HepG2 (cell line): Measurements from ENCODE around the gene RAN. TPM values are rescaled to one million over a fixed set of nuclear protein-coding genes. Genes with fewer than 3 reads are reported as not detected.

Source experiments
- ATAC-seq: fragments of 200-7000 bp; cut with Tn5 transposase; 3 replicates; pipeline ENCODE4 v1.9.1; 2020; ENCODE audit warnings: mild to moderate bottlenecking, moderate library complexity
- BruUV-seq: library from RNA; stranded (reverse); fragments of 400-500 nt; replicated peaks from 2 replicates; lab custom pipeline; 2021; lab: Mats Ljungman, UMichigan
- CTCF ChIA-PET: fragments of 300-600 bp; formaldehyde crosslinking; extraction: SDS; loops from one replicate; lab custom pipeline; 2021; ENCODE audit warnings: low total read pairs, inconsistent platforms, low intra/inter-chr PET ratio; lab: Yijun Ruan, JAX
- POLR2A ChIA-PET: fragments of 350-600 bp; sonication (Branson Sonifier 250); formaldehyde crosslinking; loops from one replicate; lab custom pipeline; 2020; ENCODE audit warnings: antibody characterized with exemption, inconsistent platforms; lab: Yijun Ruan, JAX
- DNase-seq: peaks from one replicate; pipeline ENCODE4 v3.0.0-alpha.2; 2015; ENCODE audit warnings: low spot score
- FAIRE-seq: peaks from 3 replicates; lab custom pipeline; 2011; peaks lifted over from hg19 to GRCh38; lab: Jason Lieb, UNC
- H2AFZ ChIP-seq: one replicate; pipeline ENCODE4 v1.6.1; 2011; ENCODE audit warnings: low read length, inconsistent platforms
- H3K27ac ChIP-seq: fragments of 300-600 bp; 3 replicates; pipeline ENCODE4 v1.8.0; 2011; ENCODE audit warnings: mixed run types, mild to moderate bottlenecking, mixed read lengths, low read length, inconsistent platforms; ENCODE audit not compliant: insufficient read depth; ENCODE audit errors: extremely low read length
- H3K27me3 ChIP-seq, 2 experiments: fragments of 200-600 bp in 1 of 2; 2 replicates in 1 of 2; 3 replicates in 1 of 2; pipeline versions ENCODE4 v1.6.0 to v1.8.0; 2011; ENCODE audit warnings: low read length in 2 of 2, mild to moderate bottlenecking in 2 of 2, moderate library complexity in 2 of 2, inconsistent platforms in 1 of 2; ENCODE audit not compliant: insufficient read depth in 2 of 2, control insufficient read depth in 1 of 2
- H3K36me3 ChIP-seq, 2 experiments: fragments of 200-600 bp in 1 of 2; replicated peaks in 1 of 2; 2 replicates in 1 of 2; 3 replicates in 1 of 2; pipeline versions ENCODE4 v1.5.1 to v1.8.0; 2011; ENCODE audit warnings: low read length in 2 of 2, inconsistent platforms in 1 of 2; ENCODE audit not compliant: insufficient read depth in 2 of 2, control insufficient read depth in 1 of 2
- H3K4me1 ChIP-seq: 2 replicates; pipeline ENCODE4 v1.5.1; 2012; ENCODE audit warnings: low read length, inconsistent platforms; ENCODE audit not compliant: insufficient read depth
- H3K4me2 ChIP-seq: 2 replicates; pipeline ENCODE4 v1.6.0; 2011; ENCODE audit warnings: low read depth, low read length, inconsistent platforms
- H3K4me3 ChIP-seq, 3 experiments: fragments of 200-600 bp in 1 of 3; sonication (generic), shearing (Covaris generic) in 1 of 3; replicated peaks in 1 of 3; 2 replicates each; pipeline ENCODE4 v1.5.1; 2011 to 2016; ENCODE audit warnings: low read length in 3 of 3, inconsistent platforms in 2 of 3, low read depth in 2 of 3, mild to moderate bottlenecking in 2 of 3, control low read depth in 1 of 3, mixed read lengths in 1 of 3; ENCODE audit not compliant: insufficient read depth in 1 of 3
- H3K79me2 ChIP-seq: one replicate; pipeline ENCODE4 v1.6.1; 2011; ENCODE audit warnings: low read length, inconsistent platforms; ENCODE audit not compliant: insufficient read depth
- H3K9ac ChIP-seq: 2 replicates; pipeline ENCODE4 v1.6.0; 2011; ENCODE audit warnings: mild to moderate bottlenecking, low read depth, low read length, inconsistent platforms; ENCODE audit not compliant: insufficient read depth
- H3K9me3 ChIP-seq: 2 replicates; pipeline ENCODE4 v1.5.1; 2012; ENCODE audit warnings: mild to moderate bottlenecking, low read length
- H4K20me1 ChIP-seq: 2 replicates; pipeline ENCODE4 v1.6.0; 2011; ENCODE audit warnings: inconsistent platforms, mild to moderate bottlenecking, low read length, moderate library complexity; ENCODE audit not compliant: insufficient read depth
- ATF4 ChIP-seq, 2 experiments: fragments of 450-650 bp in 1 of 2; sonication (generic) in 1 of 2; formaldehyde crosslinking; IDR thresholded peaks; 2 replicates each; pipeline versions ENCODE4 v1.5.0 to v1.8.0; 2020 to 2022; ENCODE audit warnings: mild to moderate bottlenecking in 1 of 2, missing genetic modification reagents in 1 of 2
- ELF1 ChIP-seq: sonication (generic); formaldehyde crosslinking; IDR thresholded peaks from 2 replicates; pipeline ENCODE4 v1.4.0; 2020; ENCODE audit warnings: missing genetic modification reagents
- FOXP1 ChIP-seq, 2 experiments: fragments of 450-650 bp in 1 of 2; IDR thresholded peaks; 2 replicates each; pipeline ENCODE4 v1.6.1; 2017 to 2018; ENCODE audit warnings: antibody characterized with exemption in 1 of 2
- KDM1A ChIP-seq: IDR thresholded peaks from 2 replicates; pipeline ENCODE4 v1.6.1; 2016; ENCODE audit warnings: missing compliant biosample characterization
- LCORL ChIP-seq, 2 experiments: fragments of 450-650 bp in 1 of 2; sonication (generic) in 1 of 2; formaldehyde crosslinking in 1 of 2; IDR thresholded peaks; 2 replicates each; pipeline versions ENCODE4 v1.5.0 to v1.6.1; 2017 to 2020; ENCODE audit warnings: antibody characterized with exemption in 1 of 2, missing genetic modification reagents in 1 of 2
- MED8 ChIP-seq: sonication (generic); formaldehyde crosslinking; IDR thresholded peaks from 2 replicates; pipeline ENCODE4 v1.8.1; 2023; ENCODE audit warnings: mild to moderate bottlenecking, missing genetic modification reagents; ENCODE audit not compliant: insufficient replicate concordance
- PAXIP1 ChIP-seq: sonication (generic); formaldehyde crosslinking; conservative IDR thresholded peaks from 2 replicates; pipeline ENCODE4 v1.4.0; 2020; ENCODE audit warnings: mild to moderate bottlenecking, missing genetic modification reagents, moderate library complexity
- PCBP1 ChIP-seq: fragments of 200-400 bp; formaldehyde crosslinking; IDR thresholded peaks from 2 replicates; pipeline ENCODE4 v1.6.1; 2017; ENCODE audit warnings: mild to moderate bottlenecking, low read depth, low read length, borderline replicate concordance
- PITX1 ChIP-seq: sonication (generic); formaldehyde crosslinking; IDR thresholded peaks from 2 replicates; pipeline ENCODE4 v1.5.1; 2020; ENCODE audit warnings: mild to moderate bottlenecking, missing genetic modification reagents
- REL ChIP-seq: sonication (generic); formaldehyde crosslinking; conservative IDR thresholded peaks from 2 replicates; pipeline ENCODE4 v1.8.0; 2022; ENCODE audit warnings: mild to moderate bottlenecking, missing genetic modification reagents, moderate library complexity
- SMC3 ChIP-seq: IDR thresholded peaks from 2 replicates; pipeline ENCODE4 v1.6.1; 2011; ENCODE audit warnings: low read length, improper control_type of control experiment
- SOX5 ChIP-seq: IDR thresholded peaks from 2 replicates; pipeline ENCODE4 v1.6.1; 2016; ENCODE audit warnings: borderline replicate concordance
- ZGPAT ChIP-seq: IDR thresholded peaks from 2 replicates; pipeline ENCODE4 v1.6.1; 2016; ENCODE audit warnings: mild to moderate bottlenecking
- ZNF652 ChIP-seq: IDR thresholded peaks from 2 replicates; pipeline ENCODE4 v1.6.1; 2016; ENCODE audit warnings: low read depth, borderline replicate concordance
- WGBS: methylation state at CpG from one replicate; pipeline ENCODE4 v1.1.6; 2017; ENCODE audit warnings: low lambda C conversion rate; 5-methylcytosine and 5-hydroxymethylcytosine counted together
- in situ Hi-C: cut with HindIII; loops from 2 replicates; pipeline ENCODE4 v1.10.0; 2017; ENCODE audit warnings: low pct_unique_long_range_greater_than_20kb; ENCODE audit not compliant: extremely low pct_ligation_motif_present
- intact Hi-C: fragments of 100-400 bp; cut with micrococcal nuclease; formaldehyde crosslinking; loops from one replicate; pipeline ENCODE4 v1.10.0; 2022; ENCODE audit not compliant: unreplicated experiment
- polyA plus RNA-seq, 8 experiments: library from polyadenylated mRNA; depleted of rRNA in 3 of 8; stranded (reverse) in 7 of 8; unstranded in 1 of 8; fragments of >200 nt; fragmentation: Illumina TruSeq in 4 of 8; extraction: Trizol in 4 of 8; gene quantifications; 2 replicates each; pipeline versions ENCODE4 v1.2.1 to v1.2.3, GENCODE V29; 2011 to 2016; ENCODE audit warnings: low read depth in 4 of 8, missing spikeins in 1 of 8, mixed read lengths in 1 of 8; ENCODE audit not compliant: insufficient read depth in 1 of 8
- total RNA-seq, 5 experiments: library from RNA; depleted of rRNA; stranded (reverse); fragments of >200 nt; fragmentation: Illumina TruSeq; extraction: Trizol; gene quantifications; 2 replicates each; pipeline ENCODE4 v1.2.3, GENCODE V29; 2016; ENCODE audit warnings: low read depth in 1 of 5

RAN gene
- total and polyA plus RNA-seq, 2 of the 13 experiments (the other 11 are each of a cell fraction or from before 2014, with no cell fraction given) = 1,335 to 1,630 TPM

- TF ChIP-seq LCORL (IDR thresholded peaks at IDR 0.05) = no peak
- TF ChIP-seq LCORL (CRISPR knock-in tag; IDR thresholded peaks at IDR 0.05) = peak; percentile 58; the same call in 1 of the 2 replicates
These were observed 33.4 kb upstream of the RAN start (continued) for GRCh38 chr12:130838284-130838950.

- intact Hi-C loops (loop anchor here (2.0 kb wide), 1 partner anchor 32 kb away; no protein-coding TSS in a partner anchor), in situ Hi-C loops (loop anchor here (5.0 kb wide), 1 partner anchor 33 kb away; the partner anchor contains the start of gene RAN)
- 0 out of 5 replicates have a peak, but pooled peaks cover 0 to 2% of the 10 kb centered on the region in 2 experiments for H3K36me3 ChIP-seq
- no peaks in the 10 kb centered on the region for H3K9me3 ChIP-seq
- ChIA-PET POLR2A (interaction anchor here (1.0 to 1.6 kb wide), 3 partner anchors 30 to 63 kb away, joined by 3 to 12 read pairs (median 3); no protein-coding TSS in a partner anchor), CTCF (interaction anchor here (1.4 kb wide), 1 partner anchor 32 kb away, joined by 10 read pairs; no protein-coding TSS in a partner anchor)
- ATAC-seq = peak; percentile 83
- H3K79me2 ChIP-seq = peaks cover 10% of the 10 kb centered on the region
- H3K4me1 ChIP-seq = peaks cover 26% of the 10 kb centered on the region
- FAIRE-seq = peak; percentile 76
- no peaks in the 10 kb centered on the region for H3K27me3 ChIP-seq
- peak within 1 kb of the TSS; percentile 75 to 93 (median 86) for H3K4me3 ChIP-seq
- no peaks in the 10 kb centered on the region for H4K20me1 ChIP-seq
- H3K9ac ChIP-seq = peak within 1 kb of the TSS; percentile 76
- peak within 1 kb of the TSS; percentile 79 for H2AFZ ChIP-seq
- peak within 1 kb of the TSS; percentile 59 for H3K27ac ChIP-seq
- peak; percentile 80 for DNase-seq
- BruUV-seq = no TSS peak
- WGBS = under 1% methylated on average over 17 of the region's 79 CpGs
- H3K4me2 ChIP-seq = peak within 1 kb of the TSS; percentile 90
- TF ChIP-seq ZNF652 (CRISPR knock-in tag) (no peak), PCBP1 (no peak), ELF1 (CRISPR knock-in tag) (peak; percentile 44), PITX1 (CRISPR knock-in tag) (peak; percentile 51; the same call in 1 of the 2 replicates), REL (CRISPR knock-in tag) (no peak), KDM1A (no peak), SOX5 (0 out of 2 replicates have a peak, but pooled peaks have one; percentile 15), ATF4 (CRISPR knock-in tag; IDR thresholded peaks at IDR 0.05) (peak in 1 of 2 experiments; percentile 35; a peak in 1 of 4 replicates), ZGPAT (CRISPR knock-in tag) (0 out of 2 replicates have a peak, but pooled peaks have one; percentile 26), FOXP1 (IDR thresholded peaks at IDR 0.05) (no peak), FOXP1 (CRISPR knock-in tag; IDR thresholded peaks at IDR 0.05) (no peak), SMC3 (peak; percentile 49; the same call in 1 of the 2 replicates), PAXIP1 (CRISPR knock-in tag) (0 out of 2 replicates have a peak, but pooled peaks have one; percentile 15), MED8 (CRISPR knock-in tag) (no peak)
These were observed 32.7 kb upstream of the RAN start, which contains the start of gene STX2 for GRCh38 chr12:130838951-130839769. Gene STX2, minus strand, starts transcription at chr12:130839250. Its CDS starts 151 bp downstream, at chr12:130839099.
